ENCODE results near the gene SCNN1A. TPM values are rescaled to one million over a fixed set of nuclear protein-coding genes. Genes with fewer than 3 reads are reported as not detected.

Gene SCNN1A
- total and polyA plus RNA-seq, 2 donors (not counting 1 experiment from before 2014, with no cell fraction given), result under 0.01 to 0.05 TPM

GRCh38 chr12:6367065-6367968, 8.0 kb downstream of the SCNN1A start:
- peak; percentile 42 to 59 for DNase-seq (ENCODE audit: low read depth in 2 of 2)
- H2AFZ ChIP-seq (ENCODE audit: low read length), result no peak overlapping the region
- no peaks in the 10 kb centered on the region for H3K79me2 ChIP-seq (ENCODE audit: control insufficient read depth, insufficient read depth, low read length)
- no peaks in the 10 kb centered on the region for H3K9me3 ChIP-seq (ENCODE audit: control insufficient read depth, insufficient read depth, low read depth, low read length)
- H3K27me3 ChIP-seq (ENCODE audit: control insufficient read depth, insufficient read depth, low read length), result no peaks in the 10 kb centered on the region
- H3K27ac ChIP-seq (ENCODE audit: insufficient read depth, low read length), result no peak overlapping the region
- H4K20me1 ChIP-seq (ENCODE audit: control insufficient read depth, extremely low read depth, insufficient read depth, low read length), result no peaks in the 10 kb centered on the region
- no peak overlapping the region for H3K9ac ChIP-seq (ENCODE audit: insufficient read depth, low read length)
- H3K4me1 ChIP-seq (ENCODE audit: control insufficient read depth, extremely low read depth, insufficient read depth, low read length), result peaks cover 5% of the 10 kb centered on the region
- no peaks in the 10 kb centered on the region for H3K36me3 ChIP-seq (ENCODE audit: control insufficient read depth, insufficient read depth, low read length)
- no peak overlapping the region for H3K4me3 ChIP-seq (replicated peaks in 1 of 4; ENCODE audit: control extremely low read depth in 1 of 4, insufficient read depth in 1 of 4, low read depth in 3 of 4, low read length in 4 of 4)
- H3K4me2 ChIP-seq (ENCODE audit: extremely low read depth, insufficient read depth, low read length), result no peak overlapping the region
- TF ChIP-seq EZH2 (IDR thresholded peaks at IDR 0.05; ENCODE audit: low read length, missing control alignments), result no peak
- peak in 1 of 2 donors; percentile 36 for TF ChIP-seq CTCF (conservative IDR thresholded peaks at IDR 0.05 in 1 of 2, IDR thresholded peaks at IDR 0.05 in 1 of 2; ENCODE audit: low read depth in 1 of 2, low read length in 2 of 2)

GRCh38 chr12:6364044-6364374, 11.4 kb downstream of the SCNN1A start:
- H3K9ac ChIP-seq (ENCODE audit: insufficient read depth, low read length), result no peak overlapping the region
- DNase-seq (ENCODE audit: low read depth in 2 of 2), result no peak
- H3K4me2 ChIP-seq (ENCODE audit: extremely low read depth, insufficient read depth, low read length), result no peak overlapping the region
- H2AFZ ChIP-seq (ENCODE audit: low read length), result no peak overlapping the region
- no peaks in the 10 kb centered on the region for H4K20me1 ChIP-seq (ENCODE audit: control insufficient read depth, extremely low read depth, insufficient read depth, low read length)
- H3K79me2 ChIP-seq (ENCODE audit: control insufficient read depth, insufficient read depth, low read length), result no peaks in the 10 kb centered on the region
- H3K27ac ChIP-seq (ENCODE audit: insufficient read depth, low read length), result no peak overlapping the region
- TF ChIP-seq CTCF (conservative IDR thresholded peaks at IDR 0.05 in 1 of 2, IDR thresholded peaks at IDR 0.05 in 1 of 2; ENCODE audit: low read depth in 1 of 2, low read length in 2 of 2) (no peak), EZH2 (IDR thresholded peaks at IDR 0.05; ENCODE audit: low read length, missing control alignments) (no peak)
- no peaks in the 10 kb centered on the region for H3K36me3 ChIP-seq (ENCODE audit: control insufficient read depth, insufficient read depth, low read length)
- H3K9me3 ChIP-seq (ENCODE audit: control insufficient read depth, insufficient read depth, low read depth, low read length), result no peaks in the 10 kb centered on the region
- peaks cover 2% of the 10 kb centered on the region for H3K4me1 ChIP-seq (ENCODE audit: control insufficient read depth, extremely low read depth, insufficient read depth, low read length)
- no peaks in the 10 kb centered on the region for H3K27me3 ChIP-seq (ENCODE audit: control insufficient read depth, insufficient read depth, low read length)
- H3K4me3 ChIP-seq (replicated peaks in 1 of 4; ENCODE audit: control extremely low read depth in 1 of 4, insufficient read depth in 1 of 4, low read depth in 3 of 4, low read length in 4 of 4), result peak overlapping the region in 1 of 4 experiments; percentile 61

- no peaks in the 10 kb centered on the region for H3K79me2 ChIP-seq (ENCODE audit: control insufficient read depth, insufficient read depth, low read length)
- H3K27ac ChIP-seq (ENCODE audit: insufficient read depth, low read length), result no peak overlapping the region
- TF ChIP-seq CTCF (conservative IDR thresholded peaks at IDR 0.05 in 1 of 2, IDR thresholded peaks at IDR 0.05 in 1 of 2; ENCODE audit: low read depth in 1 of 2, low read length in 2 of 2) (no peak), EZH2 (IDR thresholded peaks at IDR 0.05; ENCODE audit: low read length, missing control alignments) (no peak)
- H3K4me1 ChIP-seq (ENCODE audit: control insufficient read depth, extremely low read depth, insufficient read depth, low read length), result peaks cover 2% of the 10 kb centered on the region
- H3K9me3 ChIP-seq (ENCODE audit: control insufficient read depth, insufficient read depth, low read depth, low read length), result no peaks in the 10 kb centered on the region
- DNase-seq (ENCODE audit: low read depth in 2 of 2), result peak; percentile 36 to 53
- H4K20me1 ChIP-seq (ENCODE audit: control insufficient read depth, extremely low read depth, insufficient read depth, low read length), result no peaks in the 10 kb centered on the region
- no peaks in the 10 kb centered on the region for H3K27me3 ChIP-seq (ENCODE audit: control insufficient read depth, insufficient read depth, low read length)
- H3K4me2 ChIP-seq (ENCODE audit: extremely low read depth, insufficient read depth, low read length), result peak overlapping the region; percentile 85
- H3K9ac ChIP-seq (ENCODE audit: insufficient read depth, low read length), result peak overlapping the region; percentile 59
- peak overlapping the region; percentile 81 for H2AFZ ChIP-seq (ENCODE audit: low read length)
- H3K36me3 ChIP-seq (ENCODE audit: control insufficient read depth, insufficient read depth, low read length), result no peaks in the 10 kb centered on the region
- H3K4me3 ChIP-seq (replicated peaks in 1 of 4; ENCODE audit: control extremely low read depth in 1 of 4, insufficient read depth in 1 of 4, low read depth in 3 of 4, low read length in 4 of 4), result peak overlapping the region; percentile 37 to 61 (median 50)
Measured at GRCh38 chr12:6363330-6364043, 11.9 kb downstream of the SCNN1A start.
